LNCaP clone FGC (cell line): ENCODE measurements around the gene RAPGEF5.
A peak's percentile ranks its signal among the peaks of the same experiment; 100 is the strongest.

Experiments used
- DNase-seq: peaks from one replicate; pipeline ENCODE4 v3.0.0-alpha.2; 2011; ENCODE audit warnings: low read depth
- H3K4me3 ChIP-seq: 2 replicates; pipeline ENCODE4 v1.5.1; 2011; ENCODE audit warnings: mild to moderate bottlenecking, low read depth, low read length, control low read depth
- TF ChIP-seq, protein P1 (sequence below): IDR thresholded peaks from 2 replicates; pipeline ENCODE4 v1.5.1; 2012; ENCODE audit warnings: mild to moderate bottlenecking; ENCODE audit not compliant: control insufficient read depth, insufficient read depth; ENCODE audit errors: extremely low read depth

RAPGEF5 gene

DNA sequence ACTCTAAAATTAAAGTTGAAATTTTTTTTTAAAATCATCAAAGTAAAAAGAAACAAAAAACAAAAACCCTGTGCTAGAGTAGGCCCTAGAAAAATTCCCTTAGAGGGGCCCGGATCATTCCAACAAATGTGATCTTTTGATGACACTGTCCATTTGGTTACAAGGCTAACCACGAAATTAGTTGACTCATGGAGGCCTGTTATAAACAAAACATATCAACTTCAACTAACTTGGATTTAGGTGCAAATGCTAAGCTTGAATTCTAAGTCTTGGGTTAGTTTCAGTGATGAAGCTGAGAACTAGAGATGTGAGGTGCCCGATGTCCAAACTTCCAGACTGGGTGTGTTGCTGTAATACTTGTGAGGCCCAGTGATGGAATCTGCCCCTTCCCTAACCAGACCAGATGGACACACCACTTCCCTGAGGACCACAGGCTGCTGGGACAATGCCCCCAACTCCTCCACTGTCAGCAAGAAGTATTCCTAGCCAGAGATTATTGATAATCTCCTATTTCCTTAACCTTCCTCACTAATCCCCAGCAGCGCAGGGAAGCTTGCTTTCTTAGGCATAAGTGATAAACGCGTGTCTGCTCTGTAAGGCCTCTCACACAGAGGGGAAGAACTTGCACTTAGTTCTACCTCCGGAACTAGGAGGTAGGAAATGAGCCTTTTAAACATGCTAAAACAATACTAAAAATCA lies 108.7 kb downstream of the RAPGEF5 start:
- DNase-seq, result no peak
- H3K4me3 ChIP-seq, result no peak overlapping the region

GRCh38 chr7:22241805-22242390 lies 115.1 kb downstream of the RAPGEF5 start:
- TF ChIP-seq, protein P1, sequence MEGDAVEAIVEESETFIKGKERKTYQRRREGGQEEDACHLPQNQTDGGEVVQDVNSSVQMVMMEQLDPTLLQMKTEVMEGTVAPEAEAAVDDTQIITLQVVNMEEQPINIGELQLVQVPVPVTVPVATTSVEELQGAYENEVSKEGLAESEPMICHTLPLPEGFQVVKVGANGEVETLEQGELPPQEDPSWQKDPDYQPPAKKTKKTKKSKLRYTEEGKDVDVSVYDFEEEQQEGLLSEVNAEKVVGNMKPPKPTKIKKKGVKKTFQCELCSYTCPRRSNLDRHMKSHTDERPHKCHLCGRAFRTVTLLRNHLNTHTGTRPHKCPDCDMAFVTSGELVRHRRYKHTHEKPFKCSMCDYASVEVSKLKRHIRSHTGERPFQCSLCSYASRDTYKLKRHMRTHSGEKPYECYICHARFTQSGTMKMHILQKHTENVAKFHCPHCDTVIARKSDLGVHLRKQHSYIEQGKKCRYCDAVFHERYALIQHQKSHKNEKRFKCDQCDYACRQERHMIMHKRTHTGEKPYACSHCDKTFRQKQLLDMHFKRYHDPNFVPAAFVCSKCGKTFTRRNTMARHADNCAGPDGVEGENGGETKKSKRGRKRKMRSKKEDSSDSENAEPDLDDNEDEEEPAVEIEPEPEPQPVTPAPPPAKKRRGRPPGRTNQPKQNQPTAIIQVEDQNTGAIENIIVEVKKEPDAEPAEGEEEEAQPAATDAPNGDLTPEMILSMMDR, result no peak
- DNase-seq, result no peak
- no peak overlapping the region for H3K4me3 ChIP-seq

More for the DNA sequence above, 108.7 kb downstream of the RAPGEF5 start:
- TF ChIP-seq, protein P1, result no peak

DNA sequence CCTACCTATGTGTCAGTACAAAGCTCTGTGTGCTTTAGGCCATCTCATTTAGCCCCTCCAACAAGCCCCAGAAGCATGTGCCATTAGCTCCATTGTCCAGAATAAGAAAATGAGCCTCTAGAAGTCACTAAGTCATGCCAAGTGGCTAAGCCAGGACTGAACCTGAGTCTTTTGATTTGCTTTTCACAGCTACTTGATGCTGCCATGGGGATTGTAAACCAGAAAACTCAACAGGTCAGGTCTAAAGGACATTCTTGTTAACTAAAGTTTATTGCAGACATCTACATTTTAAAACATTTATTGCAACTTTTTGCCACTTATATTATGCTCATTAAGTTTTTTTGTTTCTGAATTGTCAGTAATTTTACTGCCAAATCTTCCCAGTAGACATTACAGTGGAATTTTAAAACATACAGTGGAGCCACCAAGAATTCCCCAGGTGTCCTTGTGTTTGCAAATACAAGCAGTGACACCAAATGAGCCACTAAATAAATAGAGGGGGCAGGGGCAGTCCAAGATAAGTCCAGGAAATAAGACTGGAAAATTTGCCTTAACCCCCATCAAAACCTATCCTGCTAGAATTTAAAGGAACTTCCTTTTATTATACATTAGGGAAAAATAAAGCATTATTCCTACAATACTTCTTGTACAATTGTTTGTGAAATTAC lies 115.9 kb downstream of the RAPGEF5 start:
- no peak for DNase-seq
- TF ChIP-seq, protein P1, result no peak
- H3K4me3 ChIP-seq, result no peak overlapping the region

GRCh38 chr7:22238354-22239311 lies 118.3 kb downstream of the RAPGEF5 start:
- H3K4me3 ChIP-seq, result no peak overlapping the region
- no peak for DNase-seq
- TF ChIP-seq, protein P1, result no peak

DNA sequence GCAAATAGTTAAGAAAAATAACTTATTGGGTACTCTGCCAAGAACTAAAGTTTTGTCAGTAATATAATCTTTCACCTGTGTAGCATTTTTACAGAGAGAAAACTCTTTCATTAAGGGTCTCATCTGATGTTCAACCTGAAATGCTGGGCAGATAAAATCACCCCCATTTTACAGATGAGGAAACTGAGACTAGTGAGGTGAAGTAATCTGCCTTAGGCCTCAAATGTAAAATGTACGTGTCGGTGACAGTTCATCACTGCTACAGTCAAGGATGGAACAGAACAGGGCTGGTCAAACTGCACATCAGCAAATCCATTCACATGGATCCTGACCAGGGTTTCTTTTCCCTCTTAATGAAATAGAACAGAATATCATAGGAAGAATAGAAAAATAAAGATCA lies 121.8 kb downstream of the RAPGEF5 start:
- no peak for DNase-seq
- no peak overlapping the region for H3K4me3 ChIP-seq
- TF ChIP-seq, protein P1, result no peak

- peak; percentile 71 for DNase-seq
- H3K4me3 ChIP-seq, result no peak overlapping the region
- TF ChIP-seq, protein P1, result no peak
Observed at GRCh38 chr7:22234227-22234626, 122.7 kb downstream of the RAPGEF5 start.
